Body of pancreas (tissue), 4 donors: Measurements from ENCODE around the gene LBX1.
"Not testable (repeated sequence)": the region's sequence is repeated elsewhere in the genome, so short reads cannot be mapped to it uniquely, and the experiment has no call there.

Experiments
- POLR2A ChIP-seq, 3 donors: fragments of 450-650 bp; IDR thresholded peaks; one replicate each; pipeline ENCODE4 v1.6.1; 2016; ENCODE audit warnings: antibody characterized with exemption in 3 of 3, mild to moderate bottlenecking in 2 of 3
- TF ChIP-seq, protein P1 (sequence below), 7 experiments: fragments of 450-650 bp in 4 of 7; fragments of 200-600 bp in 3 of 7; sonication (generic) in 3 of 7; IDR thresholded peaks; one replicate each; pipeline ENCODE4 v1.5.1; 2016 to 2019; ENCODE audit warnings: antibody characterized with exemption in 7 of 7

DNA sequence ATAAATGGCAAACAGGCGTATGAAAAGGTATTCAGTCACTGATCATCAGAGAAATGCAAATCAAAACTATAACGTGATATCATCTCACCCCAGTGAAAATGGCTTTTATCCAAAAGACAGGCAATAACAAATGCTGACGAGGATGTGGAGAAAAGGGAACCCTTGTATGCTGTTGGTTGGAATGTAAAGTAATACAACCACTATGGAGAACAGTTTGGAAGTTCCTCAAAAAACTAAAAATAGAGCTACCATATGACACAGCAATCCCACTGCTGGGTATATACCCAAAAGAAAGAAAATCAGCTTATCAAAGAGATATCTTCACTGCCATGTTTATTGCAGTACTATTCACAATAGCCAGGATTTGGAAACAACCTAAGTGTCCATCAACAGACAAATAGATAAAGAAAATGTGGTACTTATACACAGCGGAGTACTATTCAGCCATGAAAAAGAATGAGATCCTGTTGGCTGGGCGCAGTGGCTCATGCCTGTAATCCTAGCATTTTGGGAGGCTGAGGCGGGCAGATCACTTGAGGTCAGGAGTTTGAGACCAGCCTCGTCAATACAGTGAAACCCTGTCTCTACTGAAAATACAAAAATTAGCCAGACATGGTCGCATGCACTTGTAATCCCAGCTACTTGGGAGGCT, 30.8 kb downstream of the LBX1 start:
- TF ChIP-seq, protein P1, sequence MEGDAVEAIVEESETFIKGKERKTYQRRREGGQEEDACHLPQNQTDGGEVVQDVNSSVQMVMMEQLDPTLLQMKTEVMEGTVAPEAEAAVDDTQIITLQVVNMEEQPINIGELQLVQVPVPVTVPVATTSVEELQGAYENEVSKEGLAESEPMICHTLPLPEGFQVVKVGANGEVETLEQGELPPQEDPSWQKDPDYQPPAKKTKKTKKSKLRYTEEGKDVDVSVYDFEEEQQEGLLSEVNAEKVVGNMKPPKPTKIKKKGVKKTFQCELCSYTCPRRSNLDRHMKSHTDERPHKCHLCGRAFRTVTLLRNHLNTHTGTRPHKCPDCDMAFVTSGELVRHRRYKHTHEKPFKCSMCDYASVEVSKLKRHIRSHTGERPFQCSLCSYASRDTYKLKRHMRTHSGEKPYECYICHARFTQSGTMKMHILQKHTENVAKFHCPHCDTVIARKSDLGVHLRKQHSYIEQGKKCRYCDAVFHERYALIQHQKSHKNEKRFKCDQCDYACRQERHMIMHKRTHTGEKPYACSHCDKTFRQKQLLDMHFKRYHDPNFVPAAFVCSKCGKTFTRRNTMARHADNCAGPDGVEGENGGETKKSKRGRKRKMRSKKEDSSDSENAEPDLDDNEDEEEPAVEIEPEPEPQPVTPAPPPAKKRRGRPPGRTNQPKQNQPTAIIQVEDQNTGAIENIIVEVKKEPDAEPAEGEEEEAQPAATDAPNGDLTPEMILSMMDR (IDR thresholded peaks at IDR 0.05): not testable (repeated sequence)
- not testable (repeated sequence) for TF ChIP-seq POLR2A (IDR thresholded peaks at IDR 0.05)
